GM19099 (cell line): Measurements from ENCODE around the gene PTPN14.

Source experiments
- POLR2A ChIP-seq: IDR thresholded peaks from 3 replicates; pipeline ENCODE4 v1.6.1; 2011; ENCODE audit warnings: low read depth; ENCODE audit not compliant: insufficient read length; ENCODE audit errors: extremely low read depth

Gene PTPN14

DNA sequence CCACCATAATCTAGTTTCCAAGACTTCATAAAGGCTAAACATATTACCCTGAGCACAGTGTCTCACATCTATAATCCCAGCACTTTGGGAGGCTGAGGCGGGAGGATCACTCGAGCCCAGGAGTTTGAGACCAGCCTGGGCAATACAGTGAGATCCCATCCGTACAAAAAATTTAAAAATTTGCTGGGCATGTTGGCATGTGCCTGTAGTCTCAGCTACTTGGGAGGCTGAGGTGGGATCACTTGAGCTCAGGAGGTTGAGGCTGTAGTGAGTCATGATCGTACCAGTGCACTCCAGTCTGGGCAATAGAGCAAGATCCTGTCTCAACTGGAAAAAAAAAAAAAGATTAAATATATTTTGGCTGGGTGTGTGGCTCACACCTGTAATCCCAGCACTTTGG is 90.1 kb downstream of the PTPN14 start:
- no peak for TF ChIP-seq POLR2A

DNA sequence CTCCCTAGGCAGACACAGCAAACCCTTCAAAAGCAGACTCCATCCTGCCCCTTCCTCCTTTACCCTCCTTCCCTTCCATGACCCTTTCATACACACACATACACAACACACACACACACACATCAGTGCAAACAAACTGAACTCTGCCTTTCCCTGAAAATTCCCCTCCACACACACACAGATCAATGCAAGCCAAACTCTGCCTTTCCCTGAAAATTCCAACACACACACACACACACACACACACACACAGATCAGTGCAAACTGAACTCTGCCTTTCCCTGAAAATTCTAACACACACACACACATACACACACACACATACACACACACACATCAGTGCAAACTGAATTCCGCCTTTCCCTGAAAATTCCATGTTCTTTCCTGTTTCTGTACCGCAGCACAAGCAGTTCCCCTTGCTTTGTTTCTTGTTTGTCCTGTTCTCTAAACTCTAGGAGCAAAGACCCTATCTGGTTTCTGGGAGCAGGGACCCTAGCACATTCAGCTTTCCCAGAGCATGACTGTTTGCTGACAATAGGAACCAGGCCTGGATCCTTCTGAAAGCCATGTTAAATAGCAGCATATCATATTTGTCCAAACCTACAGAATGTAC is 91.0 kb downstream of the PTPN14 start:
- no peak for TF ChIP-seq POLR2A

DNA sequence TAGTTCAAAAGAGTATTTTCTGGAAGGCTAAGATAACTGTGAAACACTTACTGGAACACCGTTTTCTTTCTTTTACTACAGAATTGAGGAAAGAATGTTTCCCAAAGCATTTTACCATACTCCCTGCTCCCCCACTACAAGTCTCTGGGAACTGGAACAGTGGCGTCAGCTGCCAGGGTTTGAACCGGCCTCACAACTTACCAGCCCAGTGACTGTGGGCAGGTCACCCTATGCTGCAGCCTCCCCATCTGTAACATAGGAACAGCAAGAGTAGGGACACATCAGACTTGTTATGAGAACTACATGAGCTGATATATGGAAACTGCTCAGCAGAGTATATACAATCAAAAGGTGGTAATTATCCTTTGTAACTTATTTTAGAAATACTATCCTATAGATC is 91.5 kb downstream of the PTPN14 start:
- no peak for TF ChIP-seq POLR2A

DNA sequence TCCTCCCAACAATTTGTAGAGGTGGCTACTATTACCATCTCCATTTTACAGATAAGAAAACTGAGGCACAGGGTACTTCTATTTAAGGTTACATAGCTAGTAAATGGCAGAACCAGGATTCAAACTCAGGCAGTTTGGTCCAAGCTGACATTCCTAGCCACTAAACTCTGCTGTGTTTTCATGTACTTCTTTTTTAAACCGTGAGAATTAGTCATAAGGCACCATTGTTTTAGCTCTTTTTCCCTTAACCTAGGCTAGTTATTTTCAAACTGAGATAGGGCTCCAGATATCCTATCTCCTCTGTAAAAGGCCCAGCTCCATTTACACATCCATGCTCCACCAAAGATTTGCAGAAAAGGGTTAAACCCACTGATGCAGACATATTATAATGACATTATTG is 92.9 kb downstream of the PTPN14 start:
- no peak for TF ChIP-seq POLR2A

DNA sequence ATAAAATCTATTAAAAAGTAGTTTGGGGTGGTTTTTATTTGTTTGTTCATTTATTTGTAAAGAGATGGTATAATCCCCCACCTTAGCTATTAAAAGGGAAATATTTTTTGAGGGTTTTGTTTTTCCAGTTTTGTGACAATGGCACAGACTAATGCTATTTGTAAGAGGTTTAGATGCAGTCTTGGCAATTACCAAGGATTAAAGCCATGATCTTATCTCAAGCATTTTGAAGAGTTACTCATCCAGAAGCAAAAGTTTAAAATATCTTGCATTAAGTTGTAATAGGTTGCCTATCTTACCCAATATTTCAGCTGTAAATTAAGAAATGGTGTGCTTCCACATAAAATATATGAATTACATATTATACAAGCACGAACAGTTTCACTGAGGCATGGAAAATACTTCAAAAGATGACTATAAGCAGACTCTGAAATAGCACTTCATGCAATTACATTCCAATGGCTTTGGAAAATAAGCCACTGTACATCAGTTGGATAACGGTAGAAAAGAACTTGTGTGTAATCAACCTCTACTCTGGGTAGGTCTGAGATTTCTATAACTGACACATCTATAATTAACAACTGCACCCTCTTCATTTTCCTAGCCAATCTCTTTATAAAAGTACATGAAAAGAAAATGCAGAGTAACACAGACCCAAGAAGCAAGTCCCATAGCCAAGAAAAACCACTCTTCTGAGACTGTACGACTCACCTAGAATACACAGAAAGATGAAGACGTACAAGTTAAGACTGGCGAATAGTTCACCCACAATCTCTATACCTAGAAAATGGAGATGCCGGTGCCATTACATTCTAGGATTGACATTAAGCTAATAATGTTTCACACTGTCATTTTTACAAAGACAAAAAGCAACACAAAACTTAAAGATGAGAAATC is 95.2 kb downstream of the PTPN14 start:
- no peak for TF ChIP-seq POLR2A

DNA sequence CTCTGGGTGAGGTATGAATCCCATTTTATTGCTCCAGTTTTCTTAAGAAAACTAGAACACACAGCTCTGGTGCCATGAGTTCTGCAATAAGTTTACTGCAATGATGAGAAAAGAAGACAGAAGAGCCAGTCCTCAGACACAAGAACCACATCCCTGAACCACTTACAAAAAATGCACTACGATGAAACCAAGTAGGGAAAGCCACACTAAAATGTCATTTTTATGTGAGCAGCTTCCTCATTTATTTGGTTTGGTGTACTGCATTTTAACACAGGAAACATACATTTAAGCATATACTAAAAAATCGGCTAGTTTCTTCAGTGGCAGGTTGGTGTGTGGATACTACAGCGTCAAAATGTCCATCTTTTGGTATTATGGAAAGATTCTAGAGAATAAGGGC is 95.9 kb downstream of the PTPN14 start:
- TF ChIP-seq POLR2A: no peak

DNA sequence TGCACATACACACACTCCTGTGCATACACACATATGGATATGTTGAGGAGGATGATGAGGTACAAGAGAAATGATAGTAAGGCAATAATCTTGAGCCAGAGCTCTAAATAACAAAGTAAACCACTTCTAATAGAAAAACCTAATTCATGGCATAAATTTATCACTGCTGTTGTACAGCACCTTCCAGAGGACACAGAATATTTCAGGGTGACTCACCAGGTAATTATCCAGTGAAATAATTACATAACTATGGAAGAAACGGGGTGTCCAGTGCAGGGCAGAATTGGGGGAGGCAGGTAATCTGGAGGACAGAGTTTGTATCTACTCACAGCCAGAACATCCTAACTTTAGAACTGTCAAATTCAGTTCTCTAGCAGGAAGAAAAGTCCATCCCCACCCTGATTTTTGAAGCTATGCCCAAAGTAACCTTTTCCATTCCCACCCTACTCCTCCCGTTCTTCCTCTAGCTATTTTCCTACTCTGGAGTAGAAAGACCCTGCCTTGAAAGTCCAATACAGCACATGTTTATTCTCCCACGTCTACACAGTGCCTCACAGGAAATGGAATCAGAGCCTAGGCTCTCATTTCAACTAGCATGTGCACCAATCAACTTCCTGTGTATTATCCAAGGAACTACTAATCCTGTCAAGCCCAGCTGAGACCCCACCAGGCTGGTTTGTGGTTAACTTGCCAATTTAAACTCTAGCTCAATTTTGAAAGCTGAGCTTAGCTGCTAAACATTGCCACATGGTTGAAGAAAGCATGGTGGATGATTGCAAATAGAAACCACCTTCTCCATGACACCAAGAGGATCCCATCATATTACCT is 96.6 kb downstream of the PTPN14 start:
- TF ChIP-seq POLR2A: no peak

DNA sequence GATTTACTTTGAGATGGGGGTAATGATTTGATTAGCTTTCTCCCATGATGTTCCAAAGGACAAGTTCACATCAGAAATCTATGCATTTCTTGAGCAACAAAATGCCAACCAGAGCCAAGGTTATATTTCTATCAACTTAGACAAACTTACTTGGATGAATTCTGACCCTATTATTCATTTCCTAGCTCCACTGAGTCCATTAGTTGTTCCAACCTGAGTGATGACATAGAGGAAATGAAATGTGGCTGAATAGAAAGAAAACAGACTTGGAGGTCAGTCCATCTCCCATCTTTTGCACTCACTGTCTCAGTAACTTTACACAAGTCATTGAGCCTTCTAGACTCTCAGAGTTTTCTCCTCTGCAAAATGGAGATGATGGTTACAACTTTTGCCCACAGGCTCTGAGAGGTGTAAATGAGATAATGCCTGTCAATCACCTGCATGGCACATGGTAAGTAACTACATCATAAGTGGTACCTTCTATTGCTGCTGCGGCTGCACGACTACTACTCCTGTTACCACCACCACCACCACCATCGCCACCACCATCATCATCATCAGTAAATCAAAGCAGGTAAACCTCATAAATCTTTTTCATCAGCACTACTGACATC is 98.2 kb downstream of the PTPN14 start:
- TF ChIP-seq POLR2A: no peak

DNA sequence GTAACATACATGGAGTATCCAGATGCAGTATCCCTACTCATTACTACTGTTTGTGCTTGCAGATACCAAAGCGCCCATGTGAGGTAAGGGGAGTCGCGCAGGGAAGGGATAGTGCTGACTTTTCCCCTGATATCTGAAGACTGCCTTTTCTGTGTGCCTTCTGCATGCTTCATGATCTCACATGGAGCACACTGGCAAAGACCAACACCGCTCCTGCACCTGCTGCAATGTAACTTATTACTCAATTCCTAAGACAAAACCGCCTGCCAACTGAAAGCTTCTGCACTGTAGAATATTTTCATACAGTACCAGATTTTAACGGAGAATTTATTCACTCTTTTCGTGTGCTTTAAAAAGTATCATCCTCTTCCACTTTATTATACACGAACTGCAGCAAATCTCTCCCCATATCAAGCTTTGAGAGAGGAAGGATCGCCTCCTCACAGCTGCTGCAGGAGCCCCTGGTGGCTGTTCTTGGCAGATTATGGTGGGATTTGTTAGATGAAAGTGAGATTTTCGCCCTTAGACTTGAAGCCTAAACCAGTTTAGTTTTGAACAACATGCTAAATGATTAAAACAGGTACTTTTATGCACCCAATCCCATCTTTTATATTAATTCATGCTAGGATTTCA is 99.1 kb downstream of the PTPN14 start:
- TF ChIP-seq POLR2A: no peak

DNA sequence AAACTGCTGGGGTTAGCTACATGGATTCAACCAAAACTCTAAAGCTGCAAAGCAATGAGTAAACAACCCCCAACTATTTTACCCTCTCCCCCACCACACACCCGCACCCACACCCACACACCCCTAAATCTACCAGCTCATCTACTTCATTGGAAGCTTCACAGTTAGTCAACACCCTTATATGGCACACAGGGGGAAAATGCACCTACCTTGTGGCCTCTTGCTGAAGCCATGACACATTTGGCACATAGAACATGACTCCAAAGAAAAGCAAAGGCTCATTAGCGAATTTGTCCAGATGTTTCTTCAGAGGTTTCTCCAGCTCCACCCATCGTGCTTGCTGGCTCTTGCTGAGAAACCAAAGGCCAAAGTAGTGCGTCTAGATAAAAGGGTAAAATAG is 99.8 kb downstream of the PTPN14 start:
- no peak for TF ChIP-seq POLR2A

DNA sequence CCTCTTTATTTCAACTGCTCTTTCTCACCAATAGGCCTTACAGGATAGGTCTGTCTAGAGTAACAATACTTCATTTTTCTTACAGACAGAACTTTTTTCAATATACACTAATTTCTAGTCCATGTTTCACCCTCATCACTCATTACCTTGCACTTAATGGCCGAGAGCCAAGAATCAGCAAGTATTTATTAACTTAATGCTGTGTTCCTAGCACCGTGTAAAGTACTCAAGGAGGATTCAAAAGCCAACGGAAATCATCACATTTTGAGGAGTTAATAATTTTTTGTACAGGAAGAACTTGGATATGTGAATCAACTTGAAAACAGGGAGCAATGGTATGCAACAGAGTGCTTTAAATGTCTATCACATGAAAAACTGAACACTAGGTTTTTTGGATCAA is 102.0 kb downstream of the PTPN14 start:
- no peak for TF ChIP-seq POLR2A

DNA sequence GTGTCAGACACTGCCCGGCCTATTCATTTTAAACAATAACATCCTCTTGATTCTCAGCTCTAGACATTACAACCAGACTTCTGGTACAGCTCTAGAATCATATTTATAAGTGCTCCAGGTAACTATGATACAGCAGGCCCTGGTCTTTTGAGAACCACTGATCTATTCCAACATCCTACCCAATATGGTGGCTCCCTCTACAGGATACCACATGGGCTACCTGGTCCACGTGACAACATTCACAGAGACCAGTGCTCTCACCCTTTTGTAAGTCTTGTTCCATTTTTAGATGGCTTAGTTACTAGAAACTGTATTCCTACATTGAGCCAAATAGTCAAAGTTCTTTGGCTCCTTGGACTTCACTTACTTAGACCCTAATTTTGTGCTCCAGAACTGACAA is 102.9 kb downstream of the PTPN14 start:
- no peak for TF ChIP-seq POLR2A

DNA sequence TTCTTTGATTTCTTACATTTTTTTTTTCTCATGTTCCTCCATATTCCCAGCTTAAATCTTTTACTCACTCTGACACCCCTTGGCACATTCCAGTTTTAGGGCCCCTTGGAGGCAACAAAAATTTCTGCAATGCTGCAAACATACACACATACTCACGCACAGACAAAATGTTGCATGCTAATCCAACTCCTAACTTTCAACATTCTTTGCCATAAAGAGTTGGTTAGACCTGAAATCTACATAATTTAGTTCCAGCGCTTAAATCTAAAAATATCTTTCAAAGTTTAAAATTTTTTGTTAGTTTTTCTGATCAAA is 103.9 kb downstream of the PTPN14 start:
- TF ChIP-seq POLR2A: no peak

DNA sequence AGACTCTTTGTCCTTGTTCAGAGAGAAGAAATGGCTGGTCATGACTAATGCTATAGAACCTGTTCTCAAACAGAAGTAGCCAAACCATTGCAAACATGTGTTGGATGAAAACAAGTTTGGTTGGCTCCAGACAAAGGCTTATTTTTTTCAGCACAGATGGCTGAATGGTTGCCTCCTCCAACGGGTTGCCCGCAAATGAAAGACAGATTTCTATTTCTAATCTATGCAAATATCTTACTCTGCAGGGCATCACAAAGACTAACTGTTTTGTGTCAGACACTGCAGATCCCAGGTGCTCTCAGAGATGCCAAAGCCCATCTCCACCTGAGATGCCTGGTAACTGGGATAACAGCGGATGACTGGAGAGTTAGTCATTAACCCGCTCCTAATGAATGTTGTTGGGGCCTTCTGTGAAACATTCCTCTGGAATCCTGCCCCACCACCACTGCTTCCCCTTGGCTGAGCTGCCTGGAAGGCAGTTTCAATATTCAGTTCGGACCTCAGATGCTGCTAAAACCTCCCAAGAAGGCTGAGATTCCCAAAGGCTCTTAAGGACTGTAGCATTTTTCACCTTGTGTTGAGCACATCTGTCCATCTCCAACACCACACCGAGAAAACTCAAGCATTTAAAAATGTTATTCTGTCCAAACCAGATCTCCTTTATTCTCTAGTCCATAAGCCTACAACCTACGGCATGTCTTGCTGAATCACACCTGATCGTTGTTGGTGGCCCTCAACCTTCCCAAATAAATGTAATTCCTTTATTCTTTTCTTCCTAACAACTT is 104.4 kb downstream of the PTPN14 start:
- no peak for TF ChIP-seq POLR2A
